B cell (primary cell): ENCODE data around the gene NID1.

Experiments
- EZH2 ChIP-seq: IDR thresholded peaks from 2 replicates; pipeline ENCODE4 v1.6.1; 2012; ENCODE audit warnings: borderline replicate concordance, low read depth, mild to moderate bottlenecking, moderate library complexity, low read length; ENCODE audit not compliant: insufficient read depth, poor library complexity, severe bottlenecking
- TF ChIP-seq, protein P1 (sequence below): fragments of 200-600 bp; IDR thresholded peaks from one replicate; pipeline ENCODE4 v1.8.0; 2022; ENCODE audit warnings: antibody characterized with exemption, mild to moderate bottlenecking

- TF ChIP-seq, protein P1, sequence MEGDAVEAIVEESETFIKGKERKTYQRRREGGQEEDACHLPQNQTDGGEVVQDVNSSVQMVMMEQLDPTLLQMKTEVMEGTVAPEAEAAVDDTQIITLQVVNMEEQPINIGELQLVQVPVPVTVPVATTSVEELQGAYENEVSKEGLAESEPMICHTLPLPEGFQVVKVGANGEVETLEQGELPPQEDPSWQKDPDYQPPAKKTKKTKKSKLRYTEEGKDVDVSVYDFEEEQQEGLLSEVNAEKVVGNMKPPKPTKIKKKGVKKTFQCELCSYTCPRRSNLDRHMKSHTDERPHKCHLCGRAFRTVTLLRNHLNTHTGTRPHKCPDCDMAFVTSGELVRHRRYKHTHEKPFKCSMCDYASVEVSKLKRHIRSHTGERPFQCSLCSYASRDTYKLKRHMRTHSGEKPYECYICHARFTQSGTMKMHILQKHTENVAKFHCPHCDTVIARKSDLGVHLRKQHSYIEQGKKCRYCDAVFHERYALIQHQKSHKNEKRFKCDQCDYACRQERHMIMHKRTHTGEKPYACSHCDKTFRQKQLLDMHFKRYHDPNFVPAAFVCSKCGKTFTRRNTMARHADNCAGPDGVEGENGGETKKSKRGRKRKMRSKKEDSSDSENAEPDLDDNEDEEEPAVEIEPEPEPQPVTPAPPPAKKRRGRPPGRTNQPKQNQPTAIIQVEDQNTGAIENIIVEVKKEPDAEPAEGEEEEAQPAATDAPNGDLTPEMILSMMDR, result no peak
- no peak for TF ChIP-seq EZH2
Measured at GRCh38 chr1:236092899-236093298, 28.0 kb upstream of the NID1 start.
